Kasumi-1 (cell line): ENCODE results near the gene TTBK1.

Experiments used
- DNase-seq, 2 experiments: peaks; one replicate each; lab custom pipeline; 2025; lab: John Stamatoyannopoulos, UW

Gene TTBK1

DNA sequence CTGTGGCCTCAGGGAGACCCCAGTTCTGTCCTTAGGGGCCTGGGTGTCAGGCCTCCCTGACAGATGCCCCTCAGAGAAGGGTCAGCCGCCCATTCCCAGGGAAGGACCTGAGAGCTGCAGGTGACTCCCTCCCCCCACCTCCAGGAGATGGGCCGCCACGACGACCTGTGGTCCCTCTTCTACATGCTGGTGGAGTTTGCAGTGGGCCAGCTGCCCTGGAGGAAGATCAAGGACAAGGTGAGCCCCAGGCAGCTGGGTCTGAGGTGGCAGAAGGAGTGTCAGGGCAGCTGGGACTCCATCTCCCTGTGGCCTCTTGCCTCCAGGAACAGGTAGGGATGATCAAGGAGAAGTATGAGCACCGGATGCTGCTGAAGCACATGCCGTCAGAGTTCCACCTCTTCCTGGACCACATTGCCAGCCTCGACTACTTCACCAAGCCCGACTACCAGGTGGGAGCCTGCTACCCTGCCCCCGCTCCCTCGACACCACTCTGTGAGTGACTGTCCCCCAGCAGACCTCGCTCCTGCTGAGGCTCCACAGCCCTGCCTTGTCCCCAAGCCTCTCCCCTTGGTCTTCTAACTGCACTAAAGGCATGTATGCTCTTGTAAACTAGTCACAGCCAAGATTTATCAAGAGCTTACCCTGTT lies 12.2 kb downstream of the TTBK1 start:
- no peak for DNase-seq

DNA sequence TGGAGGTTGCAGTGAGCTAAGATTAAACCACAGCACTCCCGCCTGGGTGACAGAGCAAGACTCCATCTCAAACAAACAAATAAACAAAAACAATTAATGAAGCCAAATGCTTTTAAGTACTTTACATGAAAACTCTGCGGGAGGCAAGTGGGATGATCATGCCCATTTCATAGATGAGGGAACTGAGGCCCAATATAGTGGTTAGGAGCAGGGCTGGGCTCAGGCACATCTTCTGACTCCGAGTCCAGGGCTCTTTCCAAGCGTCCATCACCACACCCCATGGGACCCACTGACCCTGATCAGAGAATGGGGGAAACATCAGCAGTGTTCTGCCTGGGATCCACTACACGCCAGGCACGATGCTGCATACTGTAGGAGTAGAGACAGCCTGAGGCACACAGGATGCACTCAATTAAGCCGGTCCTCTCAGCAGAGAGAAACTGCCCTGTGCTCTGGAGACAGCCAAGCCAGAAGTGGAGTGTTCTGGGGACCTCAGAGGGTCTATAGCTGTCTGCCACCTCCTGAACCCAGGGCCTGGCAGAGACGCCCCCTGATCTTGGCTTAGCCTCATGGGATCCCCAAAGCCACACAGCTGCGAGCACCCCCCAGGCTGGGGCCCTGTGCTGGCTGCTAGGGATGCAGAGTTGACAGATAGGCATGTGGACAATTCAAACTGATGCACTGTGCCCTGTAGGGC lies 13.5 kb downstream of the TTBK1 start:
- no peak for DNase-seq

DNA sequence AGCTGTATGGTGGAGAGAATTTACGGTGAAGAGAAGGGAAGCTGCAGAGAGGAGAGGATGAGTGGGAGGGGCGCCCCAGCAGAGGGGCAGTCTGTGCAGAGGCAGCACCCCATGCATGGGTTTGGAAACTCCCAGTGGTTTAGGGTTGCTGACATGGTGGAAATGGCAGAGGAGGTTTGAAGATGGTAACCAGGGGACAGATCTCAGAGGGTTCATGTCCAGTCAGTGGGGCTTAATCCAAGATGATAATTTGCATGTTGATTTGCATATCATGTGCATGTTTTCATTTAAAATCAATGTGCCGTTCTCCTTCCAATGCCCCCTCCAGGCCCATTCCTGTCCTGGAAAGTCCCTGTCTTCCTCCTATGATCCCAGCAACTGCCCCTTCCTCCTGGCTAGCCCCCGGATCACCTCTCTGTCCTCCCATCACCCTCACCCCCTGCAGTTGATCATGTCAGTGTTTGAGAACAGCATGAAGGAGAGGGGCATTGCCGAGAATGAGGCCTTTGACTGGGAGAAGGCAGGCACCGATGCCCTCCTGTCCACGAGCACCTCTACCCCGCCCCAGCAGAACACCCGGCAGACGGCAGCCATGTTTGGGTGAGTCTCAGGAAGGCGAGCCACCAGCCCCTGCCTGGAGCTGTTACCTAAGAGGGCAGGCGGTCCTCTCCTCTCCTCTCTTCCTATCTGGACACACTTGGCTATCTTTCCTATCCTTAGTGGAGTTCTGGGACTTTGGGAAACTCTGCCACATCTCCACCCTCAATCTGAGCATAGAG lies 14.3 kb downstream of the TTBK1 start:
- no peak for DNase-seq

DNA sequence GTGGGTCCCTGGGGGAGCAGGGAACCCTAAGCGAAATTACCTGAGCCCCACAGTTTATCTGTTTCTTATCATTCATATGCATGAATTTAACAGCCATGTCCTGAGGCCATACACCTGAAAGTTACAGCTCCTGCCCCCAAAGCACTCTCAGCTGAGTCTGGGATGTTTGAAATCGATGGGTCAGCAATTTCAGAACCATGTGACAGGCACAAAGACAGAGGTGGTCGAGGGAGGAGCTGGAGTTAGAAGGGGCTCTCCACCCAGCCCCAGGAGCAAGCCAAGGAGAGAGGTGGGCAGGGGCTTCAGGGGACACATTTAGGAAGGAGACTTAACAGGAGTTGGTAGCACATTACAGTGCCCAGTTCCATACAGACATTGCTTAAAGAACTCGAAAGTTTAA lies 14.9 kb downstream of the TTBK1 start:
- no peak for DNase-seq

DNA sequence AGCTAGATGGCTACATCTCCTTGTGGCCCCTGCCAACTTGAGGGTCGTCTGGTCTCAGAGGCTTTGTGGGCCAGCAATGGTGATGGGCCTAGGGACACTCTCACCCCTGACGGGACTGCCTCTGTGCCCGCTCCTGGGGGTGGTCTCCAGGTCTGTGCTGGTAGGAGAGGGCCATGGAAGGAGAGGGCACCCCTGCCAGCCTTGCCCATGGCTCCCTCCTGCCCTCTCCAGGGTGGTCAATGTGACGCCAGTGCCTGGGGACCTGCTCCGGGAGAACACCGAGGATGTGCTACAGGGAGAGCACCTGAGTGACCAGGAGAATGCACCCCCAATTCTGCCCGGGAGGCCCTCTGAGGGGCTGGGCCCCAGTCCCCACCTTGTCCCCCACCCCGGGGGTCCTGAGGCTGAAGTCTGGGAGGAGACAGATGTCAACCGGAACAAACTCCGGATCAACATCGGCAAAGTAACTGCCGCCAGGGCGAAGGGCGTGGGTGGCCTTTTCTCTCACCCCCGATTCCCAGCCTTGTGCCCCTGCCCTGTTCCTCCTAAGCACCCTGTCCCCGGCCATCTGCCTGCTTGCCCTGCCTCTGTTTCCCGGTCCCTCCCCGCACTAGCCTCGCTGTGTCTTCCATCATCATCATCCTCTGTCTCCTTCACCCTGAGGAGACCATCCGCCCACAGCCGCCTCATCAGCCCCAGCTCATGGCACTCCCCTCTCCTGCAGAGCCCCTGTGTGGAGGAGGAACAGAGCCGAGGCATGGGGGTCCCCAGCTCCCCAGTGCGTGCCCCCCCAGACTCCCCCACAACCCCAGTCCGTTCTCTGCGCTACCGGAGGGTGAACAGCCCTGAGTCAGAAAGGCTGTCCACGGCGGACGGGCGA lies 15.8 kb downstream of the TTBK1 start:
- DNase-seq: no peak

DNA sequence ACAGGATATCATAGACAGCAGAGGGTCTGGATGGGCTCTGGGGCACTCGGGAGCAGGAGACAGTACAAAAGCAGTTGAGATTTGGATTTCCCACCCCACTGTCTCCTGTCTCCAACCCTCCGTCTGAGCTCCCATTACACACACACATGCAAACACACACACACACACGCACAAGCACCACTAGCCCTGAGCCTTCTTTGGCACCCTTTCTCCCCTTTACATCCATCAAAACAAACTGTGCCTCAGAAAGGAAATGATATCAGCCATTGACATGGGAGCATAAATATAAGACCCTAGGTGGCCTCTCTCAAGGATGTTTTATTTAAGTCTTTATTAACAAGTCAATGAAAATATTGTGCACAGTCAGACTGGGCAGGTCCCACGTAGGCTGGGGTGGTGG lies 17.5 kb downstream of the TTBK1 start:
- DNase-seq: no peak

DNA sequence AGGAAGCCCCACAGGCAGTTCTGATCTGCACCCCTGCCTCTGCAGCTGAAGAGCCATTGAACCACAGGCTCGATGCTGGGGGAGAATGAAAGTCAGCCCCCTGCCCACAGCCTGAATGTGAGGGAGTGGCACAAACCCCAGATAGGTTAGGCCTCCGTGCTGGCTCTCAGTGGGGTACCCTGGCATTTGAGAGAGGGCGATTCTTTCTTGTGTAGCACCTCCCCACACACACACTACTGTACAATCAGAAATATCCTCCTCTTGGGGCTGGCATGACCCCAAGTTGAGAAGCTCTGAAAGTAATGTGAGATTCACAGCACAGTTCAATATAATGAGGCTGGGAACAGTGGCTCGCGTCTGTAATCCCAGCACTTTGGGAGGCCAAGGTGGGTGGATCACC lies 17.9 kb downstream of the TTBK1 start:
- no peak for DNase-seq

DNA sequence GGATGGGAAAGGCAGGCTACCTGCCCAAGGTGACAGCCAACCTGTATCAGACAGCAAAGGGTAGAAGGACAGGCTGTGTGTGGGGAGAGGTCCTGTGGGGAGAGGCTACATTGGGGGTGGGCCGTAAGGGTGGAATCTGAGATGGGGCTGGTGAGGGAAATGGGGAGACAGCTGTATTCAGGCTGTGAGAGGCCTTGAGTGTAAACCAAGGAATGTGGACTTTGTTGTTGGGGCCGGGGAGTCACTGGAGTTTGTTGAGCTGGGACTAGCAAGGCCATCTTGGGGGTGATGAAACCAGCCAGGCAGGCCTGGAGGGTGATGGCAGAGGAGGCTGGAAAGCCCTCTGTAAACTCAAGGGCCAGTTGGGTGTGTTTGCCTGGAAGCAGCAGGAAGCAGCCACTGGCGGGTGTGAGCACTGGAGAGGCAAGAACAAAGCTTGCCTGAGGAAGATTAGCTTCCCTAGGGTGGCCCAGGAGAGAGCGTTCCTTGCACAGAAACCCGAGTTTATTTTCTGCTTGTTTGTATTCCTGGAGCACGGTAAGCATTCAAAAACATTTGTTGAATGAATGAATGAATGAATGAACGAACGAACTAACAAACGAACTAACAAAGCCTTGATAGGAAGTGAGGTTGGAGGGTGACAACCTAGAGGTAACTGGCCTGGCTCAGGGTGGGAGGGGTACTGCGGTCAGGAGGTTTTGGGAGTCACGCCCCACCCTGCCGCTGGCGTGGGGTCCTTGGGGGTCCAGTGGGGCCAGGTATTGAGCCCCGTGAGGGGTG lies 18.9 kb downstream of the TTBK1 start:
- no peak for DNase-seq

DNA sequence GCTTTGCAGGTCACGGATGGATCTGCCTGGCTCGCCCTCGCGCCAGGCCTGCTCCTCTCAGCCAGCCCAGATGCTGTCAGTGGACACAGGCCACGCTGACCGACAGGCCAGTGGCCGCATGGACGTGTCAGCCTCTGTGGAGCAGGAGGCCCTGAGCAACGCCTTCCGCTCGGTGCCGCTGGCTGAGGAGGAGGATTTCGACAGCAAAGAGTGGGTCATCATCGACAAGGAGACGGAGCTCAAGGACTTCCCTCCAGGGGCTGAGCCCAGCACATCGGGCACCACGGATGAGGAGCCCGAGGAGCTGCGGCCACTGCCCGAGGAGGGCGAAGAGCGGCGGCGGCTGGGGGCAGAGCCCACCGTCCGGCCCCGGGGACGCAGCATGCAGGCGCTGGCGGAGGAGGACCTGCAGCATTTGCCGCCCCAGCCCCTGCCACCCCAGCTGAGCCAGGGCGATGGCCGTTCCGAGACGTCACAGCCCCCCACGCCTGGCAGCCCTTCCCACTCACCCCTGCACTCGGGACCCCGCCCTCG lies 19.6 kb downstream of the TTBK1 start:
- DNase-seq: no peak

DNA sequence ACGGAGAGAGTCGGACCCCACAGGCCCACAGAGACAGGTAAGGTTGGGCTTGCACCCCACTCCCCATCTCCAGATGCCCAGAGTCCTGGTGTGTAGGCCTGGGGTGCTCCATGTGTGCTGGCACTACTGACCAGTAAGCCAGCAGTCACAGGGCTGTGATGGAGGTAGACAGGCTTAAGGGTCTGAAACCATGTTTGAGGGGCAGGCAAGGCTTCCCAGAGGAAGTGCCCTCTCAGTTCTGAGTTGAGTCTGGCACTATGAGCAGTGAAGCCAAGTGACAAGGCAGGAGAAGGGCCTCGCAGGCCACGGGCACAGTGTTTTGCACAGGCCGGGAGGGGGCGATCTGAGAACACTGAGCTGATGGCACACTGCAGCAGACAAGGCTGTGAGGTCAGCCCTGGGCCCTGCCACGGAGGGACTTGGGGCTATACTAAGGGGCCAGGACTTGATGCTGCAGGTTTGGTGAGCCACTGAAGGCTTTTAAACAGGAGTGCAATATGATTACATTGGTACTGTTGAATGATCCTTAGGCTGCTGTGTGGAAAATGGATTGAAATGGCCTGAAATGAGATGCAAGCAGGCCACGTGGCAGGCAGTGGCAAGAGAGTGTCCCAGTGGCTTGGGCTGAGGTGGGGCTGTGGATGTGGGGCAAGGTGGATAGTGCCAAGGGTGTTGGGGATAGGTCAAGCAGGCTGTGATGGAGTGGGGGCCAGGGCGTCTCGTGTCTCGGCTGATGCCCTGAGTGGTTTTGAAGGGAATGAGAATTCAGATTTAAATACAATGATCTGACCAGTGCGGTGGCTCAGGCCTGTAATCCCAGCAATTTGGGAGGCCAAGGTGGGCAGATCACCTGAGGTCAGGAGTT lies 20.3 kb downstream of the TTBK1 start:
- peak; percentile 66 to 74 for DNase-seq

DNA sequence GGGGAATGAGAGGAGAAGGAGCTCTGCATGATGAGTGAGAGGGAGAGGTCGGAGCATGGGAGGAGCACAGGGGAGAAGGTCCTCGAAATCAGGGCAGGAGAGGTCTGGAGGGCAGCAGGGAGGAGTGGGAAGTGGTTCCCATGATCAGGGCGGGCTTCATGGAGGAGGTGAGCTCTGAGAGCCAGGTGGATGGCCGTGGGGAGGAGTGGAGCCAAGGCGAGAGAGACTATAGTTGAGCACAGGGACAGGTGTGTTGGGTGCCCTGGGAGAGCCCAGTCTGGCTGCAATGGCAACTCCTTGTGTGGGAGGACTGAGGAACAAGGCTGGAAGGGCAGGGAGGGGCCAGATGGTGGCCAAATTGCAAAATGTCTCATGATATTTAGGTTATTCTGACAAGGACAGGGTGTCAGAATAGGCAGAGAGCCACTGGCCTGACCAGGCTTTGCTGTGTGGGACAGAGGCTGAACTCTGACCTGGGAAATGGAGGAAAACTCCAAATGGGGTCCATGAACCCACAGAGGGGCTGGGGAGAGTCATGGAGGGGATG lies 21.4 kb downstream of the TTBK1 start:
- no peak for DNase-seq

DNA sequence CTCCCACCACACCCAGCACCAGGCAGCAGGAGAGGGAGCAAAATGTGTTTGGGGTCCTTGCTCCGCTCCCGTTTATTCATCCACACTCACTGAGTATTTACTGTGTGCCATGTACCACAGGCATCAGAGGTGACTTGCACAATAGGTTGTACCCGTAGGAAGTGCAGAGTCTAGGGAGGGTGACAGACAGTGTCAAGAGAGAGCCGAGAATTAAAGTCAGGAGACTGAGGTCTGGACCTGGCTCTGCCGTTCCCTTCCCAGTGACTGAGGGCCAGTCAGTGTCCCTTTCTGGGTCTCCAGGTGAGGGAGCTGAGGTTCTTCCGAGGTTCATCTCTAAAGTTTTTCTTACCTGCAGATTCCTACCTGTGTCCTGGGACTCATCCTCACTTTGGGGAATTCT lies 22.3 kb downstream of the TTBK1 start:
- no peak for DNase-seq

DNA sequence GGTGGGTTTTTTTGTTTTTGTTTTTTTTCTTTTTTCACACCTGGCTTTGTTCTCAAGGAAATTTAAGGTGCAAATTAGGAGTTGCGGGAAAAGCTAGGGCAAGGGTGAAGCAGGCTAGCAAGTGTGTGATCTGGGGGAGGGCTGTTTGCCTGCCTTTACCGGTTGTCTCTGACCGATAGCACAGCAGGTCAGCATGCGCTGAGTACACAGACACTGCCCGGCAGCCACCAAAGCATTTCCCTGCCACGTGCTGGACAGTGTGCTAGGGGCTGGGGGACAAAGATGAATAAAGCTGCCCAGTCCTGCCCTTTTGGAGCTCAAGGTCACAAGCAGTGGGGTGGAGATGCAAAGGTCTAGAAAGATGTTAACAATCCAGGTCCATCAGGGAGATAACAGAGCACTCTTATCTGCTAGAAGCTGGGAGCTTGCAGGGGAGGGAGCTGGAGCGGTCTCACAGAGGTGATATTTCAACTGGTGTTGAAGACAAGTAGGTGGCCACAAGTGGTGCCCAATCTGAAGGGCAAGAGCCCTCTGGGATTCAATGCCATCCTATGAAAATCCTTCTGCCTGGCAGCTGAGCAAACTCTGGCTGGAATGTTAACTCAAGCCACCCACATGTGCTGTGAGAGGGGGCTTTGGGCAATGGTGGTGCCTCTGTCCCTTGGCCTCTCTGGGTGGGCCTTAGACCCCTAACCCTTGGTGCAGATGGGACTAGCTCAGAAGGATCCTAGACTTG lies 24.5 kb downstream of the TTBK1 start:
- no peak for DNase-seq

DNA sequence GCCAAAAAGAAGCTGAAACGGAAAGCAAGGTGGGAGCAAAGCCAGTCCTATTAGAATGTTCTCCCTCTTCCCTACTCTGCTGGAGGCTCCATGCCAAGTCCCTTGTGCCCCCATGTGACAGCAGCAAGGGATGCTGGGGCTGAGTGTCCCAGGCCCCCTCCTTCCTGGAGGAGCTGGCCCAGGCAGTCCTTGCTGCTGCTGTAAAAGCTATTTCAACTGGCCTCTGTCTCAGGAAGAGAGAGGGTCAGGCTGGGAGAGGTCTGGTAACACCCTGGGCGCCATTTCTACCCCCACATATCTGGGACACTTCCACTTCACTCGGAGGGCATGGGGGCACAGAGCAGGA lies 25.0 kb downstream of the TTBK1 start:
- DNase-seq: no peak

DNA sequence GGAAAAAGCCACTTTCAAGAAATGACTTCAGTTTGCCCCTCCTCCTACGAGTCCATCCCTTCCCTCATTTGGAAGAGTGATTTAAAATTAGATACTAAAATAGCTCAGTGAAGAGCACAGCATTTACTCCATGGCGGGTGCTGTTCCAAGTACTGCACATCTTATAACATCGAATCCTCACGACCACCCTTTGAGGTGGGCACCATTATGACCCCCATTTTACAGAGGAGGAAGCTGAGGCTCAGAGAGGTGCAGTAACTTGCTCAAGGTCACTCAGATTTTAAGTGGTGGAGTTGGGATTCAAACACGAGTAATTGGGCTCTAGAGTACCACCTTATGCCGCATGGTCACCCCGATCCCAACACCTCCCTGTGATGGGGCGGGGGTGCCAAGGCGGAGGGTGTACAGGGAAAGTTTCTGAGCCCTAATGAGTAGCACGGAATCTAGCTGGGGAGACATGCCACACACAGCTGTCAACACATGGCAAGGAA lies 25.5 kb downstream of the TTBK1 start:
- no peak for DNase-seq

DNA sequence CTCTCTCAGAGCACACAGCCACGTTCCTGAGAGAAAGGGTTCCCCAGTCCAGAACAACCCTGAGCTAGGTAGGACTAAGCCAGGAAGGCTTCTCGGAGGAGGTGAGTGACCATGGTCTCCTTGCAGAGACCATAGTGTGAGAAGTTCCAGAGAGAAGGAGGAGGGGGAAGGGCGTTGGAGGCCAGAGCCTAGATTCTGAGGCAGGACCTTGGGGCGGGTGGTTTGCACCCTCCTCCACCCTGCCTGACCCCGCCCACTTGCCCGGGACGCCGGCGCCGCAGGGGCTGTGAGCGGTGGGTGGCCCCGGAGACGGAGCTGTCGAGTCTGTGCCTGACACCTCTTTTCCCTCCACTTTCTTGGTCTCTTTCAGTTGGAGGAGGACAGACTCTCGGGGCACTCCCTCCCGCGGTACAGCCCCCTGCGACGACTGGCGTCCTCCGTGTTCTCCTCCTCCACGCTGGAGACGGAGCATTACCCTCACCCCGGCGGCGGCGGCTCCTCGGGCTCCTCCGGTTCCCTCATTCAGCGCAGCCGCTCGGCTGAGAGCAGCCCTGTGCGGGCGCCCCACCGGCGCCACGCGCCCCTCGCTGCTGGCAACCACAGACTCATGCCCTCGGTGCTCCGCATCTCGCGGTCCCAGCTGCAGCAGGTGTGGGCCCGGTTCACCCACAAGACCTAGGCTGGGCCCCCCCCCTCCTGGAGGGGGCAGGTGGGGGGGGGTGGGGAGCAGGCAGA lies 26.2 kb downstream of the TTBK1 start:
- DNase-seq: no peak

DNA sequence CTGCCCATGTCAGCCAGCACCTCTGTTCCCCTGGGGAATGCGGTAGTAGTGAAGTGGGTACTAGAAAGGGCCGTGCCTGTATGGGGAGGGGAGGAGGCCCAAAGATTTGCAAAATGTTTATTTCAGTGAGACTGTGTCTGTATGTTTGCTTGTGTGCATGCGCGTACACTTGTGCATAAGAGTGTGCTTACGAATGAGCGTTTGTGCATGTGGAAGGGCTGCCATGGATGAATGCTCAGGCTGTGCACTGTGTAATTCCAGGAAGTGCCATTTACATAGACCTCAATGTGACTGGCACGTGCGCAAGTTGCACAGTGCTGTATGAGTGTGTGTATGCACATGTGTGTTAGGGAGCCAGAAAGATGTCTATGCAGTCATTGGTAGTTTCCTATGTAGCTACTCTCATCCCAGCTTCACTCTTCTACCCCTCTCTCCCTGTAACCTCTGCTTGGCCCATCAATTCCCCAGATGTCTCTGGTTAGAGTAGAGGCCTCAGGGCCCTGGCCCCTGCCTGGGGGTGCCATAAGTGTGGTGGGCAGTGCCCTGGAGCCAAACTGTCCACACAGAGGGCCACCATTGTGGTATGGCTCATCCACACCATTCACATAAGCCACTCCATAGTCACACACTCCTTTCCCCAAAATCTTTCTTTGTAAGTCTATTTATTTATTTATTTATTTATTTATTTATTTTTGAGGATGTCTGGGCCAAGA lies 28.0 kb downstream of the TTBK1 start:
- DNase-seq: no peak

DNA sequence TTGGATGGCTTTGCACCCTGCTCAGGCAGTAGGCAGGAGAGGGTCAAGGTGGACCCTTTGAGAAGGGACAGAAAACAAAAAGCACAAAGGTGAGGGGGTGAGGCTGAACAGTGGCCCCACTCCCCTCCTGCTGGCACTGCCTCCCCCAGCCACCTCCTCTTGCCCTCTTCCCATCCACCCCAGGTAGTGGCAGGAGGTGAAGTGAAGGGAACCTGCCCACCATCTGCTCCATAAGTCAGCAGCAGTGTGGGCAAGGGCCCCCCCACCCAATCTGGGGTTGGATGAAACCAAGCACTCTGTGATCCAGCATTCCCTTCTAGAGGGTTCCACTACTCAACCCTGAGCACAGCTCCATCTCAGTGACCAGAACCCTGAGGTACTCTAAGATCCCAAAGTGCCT lies 28.7 kb downstream of the TTBK1 start:
- no peak for DNase-seq
